Vagina (tissue), 2 donors: ENCODE results near the gene EFCC1.

ENCODE experiments used
- POLR2A ChIP-seq, 2 donors: fragments of 450-650 bp; IDR thresholded peaks; one replicate each; pipeline ENCODE4 v1.6.1; 2017; ENCODE audit warnings: antibody characterized with exemption in 2 of 2, mild to moderate bottlenecking in 2 of 2, moderate library complexity in 2 of 2
- POLR2AphosphoS5 ChIP-seq, 2 donors: sonication (generic); formaldehyde crosslinking; IDR thresholded peaks; one replicate each; pipeline ENCODE4 v1.9.0; 2017; ENCODE audit warnings: antibody characterized with exemption in 2 of 2, mild to moderate bottlenecking in 2 of 2, low read depth in 1 of 2; ENCODE audit not compliant: insufficient read depth in 1 of 2
- TF ChIP-seq, protein P1 (sequence below), 3 experiments: fragments of 450-650 bp in 2 of 3; fragments of 200-600 bp in 1 of 3; sonication (generic) in 1 of 3; IDR thresholded peaks; one replicate each; pipeline ENCODE4 v1.5.1; 2017 to 2019; ENCODE audit warnings: antibody characterized with exemption in 3 of 3, mild to moderate bottlenecking in 2 of 3, moderate library complexity in 2 of 3

GRCh38 chr3:128969993-128970739 is 30.9 kb upstream of the EFCC1 start:
- TF ChIP-seq, protein P1, sequence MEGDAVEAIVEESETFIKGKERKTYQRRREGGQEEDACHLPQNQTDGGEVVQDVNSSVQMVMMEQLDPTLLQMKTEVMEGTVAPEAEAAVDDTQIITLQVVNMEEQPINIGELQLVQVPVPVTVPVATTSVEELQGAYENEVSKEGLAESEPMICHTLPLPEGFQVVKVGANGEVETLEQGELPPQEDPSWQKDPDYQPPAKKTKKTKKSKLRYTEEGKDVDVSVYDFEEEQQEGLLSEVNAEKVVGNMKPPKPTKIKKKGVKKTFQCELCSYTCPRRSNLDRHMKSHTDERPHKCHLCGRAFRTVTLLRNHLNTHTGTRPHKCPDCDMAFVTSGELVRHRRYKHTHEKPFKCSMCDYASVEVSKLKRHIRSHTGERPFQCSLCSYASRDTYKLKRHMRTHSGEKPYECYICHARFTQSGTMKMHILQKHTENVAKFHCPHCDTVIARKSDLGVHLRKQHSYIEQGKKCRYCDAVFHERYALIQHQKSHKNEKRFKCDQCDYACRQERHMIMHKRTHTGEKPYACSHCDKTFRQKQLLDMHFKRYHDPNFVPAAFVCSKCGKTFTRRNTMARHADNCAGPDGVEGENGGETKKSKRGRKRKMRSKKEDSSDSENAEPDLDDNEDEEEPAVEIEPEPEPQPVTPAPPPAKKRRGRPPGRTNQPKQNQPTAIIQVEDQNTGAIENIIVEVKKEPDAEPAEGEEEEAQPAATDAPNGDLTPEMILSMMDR (IDR thresholded peaks at IDR 0.05), result peak; percentile 72 to 80 (median 73)
- TF ChIP-seq POLR2A (IDR thresholded peaks at IDR 0.05), result no peak
- TF ChIP-seq POLR2AphosphoS5 (IDR thresholded peaks at IDR 0.05; ENCODE audit: insufficient read depth in 1 of 2, low read depth in 1 of 2), result peak in 1 of 2 donors; percentile 7
